ENCODE results near the gene MED28. TPM values are rescaled to one million over a fixed set of nuclear protein-coding genes. Genes with fewer than 3 reads are reported as not detected.

Gene MED28
- total and polyA plus RNA-seq, 3 donors from 2014 or later: 22.8 to 51.7 (median 27.3) TPM

DNA sequence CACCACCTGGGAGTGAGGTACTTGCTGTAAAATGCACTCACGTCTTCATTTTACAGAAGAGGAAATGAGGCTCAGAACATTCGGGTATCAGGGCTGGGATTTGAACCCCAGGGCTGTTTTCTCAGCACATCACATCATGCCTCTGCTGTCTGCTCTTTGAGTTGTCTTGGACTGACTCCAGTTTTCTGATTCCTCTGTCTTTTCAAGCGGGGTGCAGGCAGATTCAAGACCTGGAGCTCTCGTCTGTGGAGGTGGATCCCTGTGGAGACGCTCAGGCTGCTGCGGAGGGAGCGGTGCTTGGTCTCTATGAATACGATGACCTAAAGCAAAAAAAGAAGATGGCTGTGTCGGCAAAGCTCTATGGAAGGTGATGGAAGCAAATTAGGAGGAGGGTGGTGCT, 31.2 kb upstream of the MED28 start:
- no peaks in the 10 kb centered on the region for H3K27me3 ChIP-seq
- no peaks in the 10 kb centered on the region for H3K9me3 ChIP-seq
- H3K27ac ChIP-seq: no peak overlapping the region
- no peak for DNase-seq
- H3K4me1 ChIP-seq: peaks cover 13% of the 10 kb centered on the region
- no peak overlapping the region for H3K4me3 ChIP-seq
- intact Hi-C loops (cut with DNase I; ENCODE audit: low total_unique reads): no loop called here
- 91 to 94% methylated on average over 9 of the region's 9 CpGs for WGBS, 2 donors
- no peak for TF ChIP-seq POLR2A (IDR thresholded peaks at IDR 0.05)
- TF ChIP-seq, protein P1, sequence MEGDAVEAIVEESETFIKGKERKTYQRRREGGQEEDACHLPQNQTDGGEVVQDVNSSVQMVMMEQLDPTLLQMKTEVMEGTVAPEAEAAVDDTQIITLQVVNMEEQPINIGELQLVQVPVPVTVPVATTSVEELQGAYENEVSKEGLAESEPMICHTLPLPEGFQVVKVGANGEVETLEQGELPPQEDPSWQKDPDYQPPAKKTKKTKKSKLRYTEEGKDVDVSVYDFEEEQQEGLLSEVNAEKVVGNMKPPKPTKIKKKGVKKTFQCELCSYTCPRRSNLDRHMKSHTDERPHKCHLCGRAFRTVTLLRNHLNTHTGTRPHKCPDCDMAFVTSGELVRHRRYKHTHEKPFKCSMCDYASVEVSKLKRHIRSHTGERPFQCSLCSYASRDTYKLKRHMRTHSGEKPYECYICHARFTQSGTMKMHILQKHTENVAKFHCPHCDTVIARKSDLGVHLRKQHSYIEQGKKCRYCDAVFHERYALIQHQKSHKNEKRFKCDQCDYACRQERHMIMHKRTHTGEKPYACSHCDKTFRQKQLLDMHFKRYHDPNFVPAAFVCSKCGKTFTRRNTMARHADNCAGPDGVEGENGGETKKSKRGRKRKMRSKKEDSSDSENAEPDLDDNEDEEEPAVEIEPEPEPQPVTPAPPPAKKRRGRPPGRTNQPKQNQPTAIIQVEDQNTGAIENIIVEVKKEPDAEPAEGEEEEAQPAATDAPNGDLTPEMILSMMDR (IDR thresholded peaks at IDR 0.05): no peak
- no peaks in the 10 kb centered on the region for H3K36me3 ChIP-seq (ENCODE audit: low read depth, missing control alignments)

DNA sequence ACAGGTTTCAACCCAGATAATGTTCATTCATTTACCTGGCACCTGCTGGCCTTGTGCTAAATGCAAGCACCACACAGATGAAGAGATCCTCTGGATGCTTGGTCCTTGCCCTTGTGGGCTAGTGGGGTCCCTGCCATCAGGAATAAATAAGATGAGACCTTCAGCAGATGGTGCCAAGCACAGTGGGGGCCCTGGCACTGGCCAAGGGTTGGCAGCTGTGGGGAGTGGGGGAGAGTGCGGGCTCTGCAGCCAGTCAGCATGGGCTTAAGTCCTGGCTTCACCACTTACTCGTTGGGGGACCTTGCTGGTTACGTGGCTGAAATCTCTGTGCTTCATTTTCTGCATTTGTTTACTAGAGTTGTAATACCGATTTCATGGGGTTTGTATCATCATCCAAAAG, 30.5 kb upstream of the MED28 start:
- H3K27me3 ChIP-seq: no peaks in the 10 kb centered on the region
- H3K4me3 ChIP-seq: no peak overlapping the region
- no peaks in the 10 kb centered on the region for H3K36me3 ChIP-seq (ENCODE audit: low read depth, missing control alignments)
- intact Hi-C loops (cut with DNase I; ENCODE audit: low total_unique reads): no loop called here
- no peak overlapping the region for H3K27ac ChIP-seq
- H3K9me3 ChIP-seq: no peaks in the 10 kb centered on the region
- H3K4me1 ChIP-seq: peaks cover 6% of the 10 kb centered on the region
- WGBS, 2 donors: 94 to 97% methylated on average over 4 of the region's 4 CpGs
- no peak for DNase-seq
- TF ChIP-seq, protein P1 (IDR thresholded peaks at IDR 0.05): no peak
- TF ChIP-seq POLR2A (IDR thresholded peaks at IDR 0.05): no peak

- Histone ChIP-seq H3K36me3 (ENCODE audit: low read depth, missing control alignments) (no peaks in the 10 kb centered on the region), H3K9me3 (no peaks in the 10 kb centered on the region), H3K4me1 (peaks cover 3% of the 10 kb centered on the region), H3K27ac (no peak overlapping the region), H3K4me3 (no peak overlapping the region), H3K27me3 (no peaks in the 10 kb centered on the region)
- intact Hi-C loops (cut with DNase I; ENCODE audit: low total_unique reads): no loop called here
- WGBS, 2 donors: 85 to 90% methylated on average over 10 of the region's 10 CpGs
- TF ChIP-seq, protein P1 (IDR thresholded peaks at IDR 0.05): no peak
- no peak for DNase-seq
Observed at GRCh38 chr4:17584521-17585213, 29.8 kb upstream of the MED28 start.

DNA sequence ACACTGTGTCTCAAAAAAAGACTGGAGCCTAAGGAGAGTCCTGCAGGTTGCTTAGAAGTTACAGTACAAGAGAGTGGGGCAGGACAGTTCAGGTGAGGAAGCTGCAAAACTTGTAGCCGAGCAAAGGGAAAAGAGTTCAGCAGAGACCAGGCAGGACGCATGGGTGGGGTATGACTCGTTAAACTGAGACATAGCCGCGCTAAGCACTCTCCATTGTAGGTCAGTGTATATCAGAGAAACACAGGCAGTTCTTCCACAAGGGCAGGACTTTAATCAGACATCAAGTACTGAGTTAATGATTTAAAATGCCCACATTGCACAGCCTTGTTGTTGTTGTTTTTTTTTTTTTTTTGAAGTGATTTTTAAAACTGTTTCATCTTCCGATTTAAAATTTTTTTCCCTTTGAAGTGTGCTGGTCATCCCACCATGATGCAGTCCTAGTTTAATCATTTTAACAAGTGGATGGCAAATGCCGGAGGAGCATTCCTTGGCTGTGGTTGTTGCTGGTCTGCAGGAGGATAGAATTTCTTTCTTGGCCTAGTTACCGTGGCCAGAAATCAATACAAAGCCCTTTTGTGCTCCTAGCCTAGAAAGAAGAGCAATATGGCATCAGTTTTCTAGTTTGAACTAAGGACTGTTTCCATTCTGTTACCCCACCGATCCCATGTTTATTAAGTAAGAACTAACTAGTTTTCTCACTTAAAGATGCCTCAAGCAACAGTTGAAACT, 27.2 kb upstream of the MED28 start:
- Histone ChIP-seq H3K9me3 (no peaks in the 10 kb centered on the region), H3K36me3 (ENCODE audit: low read depth, missing control alignments) (no peaks in the 10 kb centered on the region), H3K27ac (peak overlapping the region in 1 of 2 donors; percentile 9), H3K4me3 (no peak overlapping the region), H3K27me3 (no peaks in the 10 kb centered on the region), H3K4me1 (no peaks in the 10 kb centered on the region)
- no peak for TF ChIP-seq POLR2A (IDR thresholded peaks at IDR 0.05)
- TF ChIP-seq, protein P1 (IDR thresholded peaks at IDR 0.05): no peak
- intact Hi-C loops (cut with DNase I; ENCODE audit: low total_unique reads): no loop called here
- no peak for DNase-seq
- WGBS, 2 donors: 76 to 86% methylated on average over 9 of the region's 9 CpGs
